D721Med (cell line): ENCODE data around the gene PTX4.

ENCODE experiments used
- DNase-seq: peaks from one replicate; pipeline ENCODE4 v3.0.0; 2011; ENCODE audit warnings: low spot score; ENCODE audit not compliant: insufficient read length
- FAIRE-seq: peaks from 2 replicates; lab custom pipeline; 2011; peaks lifted over from hg19 to GRCh38; lab: Jason Lieb, UNC
- TF ChIP-seq, protein P1 (sequence below): IDR thresholded peaks from 2 replicates; pipeline ENCODE4 v1.5.1; 2012; ENCODE audit warnings: mild to moderate bottlenecking, control low read depth; ENCODE audit not compliant: insufficient read depth; ENCODE audit errors: missing control alignments

The PTX4 gene

DNA sequence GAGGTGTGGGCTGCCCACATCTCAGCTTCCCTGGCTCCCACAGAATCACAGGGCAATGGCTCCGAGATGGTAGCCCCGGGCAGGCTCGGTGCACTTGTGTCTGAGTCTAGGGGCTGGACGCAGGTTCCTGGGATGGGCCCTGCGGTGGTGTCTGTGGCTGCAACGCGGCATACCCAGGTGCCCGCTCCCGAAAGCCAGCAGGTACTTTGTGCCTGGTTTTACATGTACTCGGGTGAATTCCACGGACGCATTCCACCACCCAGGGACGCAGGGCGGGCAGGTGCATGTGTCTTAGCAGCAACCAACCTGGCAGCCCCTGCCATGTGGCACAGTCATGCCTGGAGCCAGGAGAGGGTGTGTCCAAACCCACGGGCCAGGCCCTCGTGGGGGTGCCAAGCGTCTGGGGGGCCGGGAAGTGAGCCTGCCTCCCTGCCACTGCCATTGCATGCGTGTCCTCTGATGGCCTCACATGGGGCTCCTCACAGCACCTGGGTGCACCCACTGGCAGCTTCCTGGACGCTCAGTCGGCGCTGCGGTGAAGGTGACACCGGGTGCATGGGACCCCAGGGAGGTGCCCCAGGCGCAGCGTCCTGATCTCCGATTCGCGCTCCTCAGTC, 40.3 kb upstream of the PTX4 start:
- TF ChIP-seq, protein P1, sequence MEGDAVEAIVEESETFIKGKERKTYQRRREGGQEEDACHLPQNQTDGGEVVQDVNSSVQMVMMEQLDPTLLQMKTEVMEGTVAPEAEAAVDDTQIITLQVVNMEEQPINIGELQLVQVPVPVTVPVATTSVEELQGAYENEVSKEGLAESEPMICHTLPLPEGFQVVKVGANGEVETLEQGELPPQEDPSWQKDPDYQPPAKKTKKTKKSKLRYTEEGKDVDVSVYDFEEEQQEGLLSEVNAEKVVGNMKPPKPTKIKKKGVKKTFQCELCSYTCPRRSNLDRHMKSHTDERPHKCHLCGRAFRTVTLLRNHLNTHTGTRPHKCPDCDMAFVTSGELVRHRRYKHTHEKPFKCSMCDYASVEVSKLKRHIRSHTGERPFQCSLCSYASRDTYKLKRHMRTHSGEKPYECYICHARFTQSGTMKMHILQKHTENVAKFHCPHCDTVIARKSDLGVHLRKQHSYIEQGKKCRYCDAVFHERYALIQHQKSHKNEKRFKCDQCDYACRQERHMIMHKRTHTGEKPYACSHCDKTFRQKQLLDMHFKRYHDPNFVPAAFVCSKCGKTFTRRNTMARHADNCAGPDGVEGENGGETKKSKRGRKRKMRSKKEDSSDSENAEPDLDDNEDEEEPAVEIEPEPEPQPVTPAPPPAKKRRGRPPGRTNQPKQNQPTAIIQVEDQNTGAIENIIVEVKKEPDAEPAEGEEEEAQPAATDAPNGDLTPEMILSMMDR: no peak
- FAIRE-seq: no peak
- DNase-seq: no peak

DNA sequence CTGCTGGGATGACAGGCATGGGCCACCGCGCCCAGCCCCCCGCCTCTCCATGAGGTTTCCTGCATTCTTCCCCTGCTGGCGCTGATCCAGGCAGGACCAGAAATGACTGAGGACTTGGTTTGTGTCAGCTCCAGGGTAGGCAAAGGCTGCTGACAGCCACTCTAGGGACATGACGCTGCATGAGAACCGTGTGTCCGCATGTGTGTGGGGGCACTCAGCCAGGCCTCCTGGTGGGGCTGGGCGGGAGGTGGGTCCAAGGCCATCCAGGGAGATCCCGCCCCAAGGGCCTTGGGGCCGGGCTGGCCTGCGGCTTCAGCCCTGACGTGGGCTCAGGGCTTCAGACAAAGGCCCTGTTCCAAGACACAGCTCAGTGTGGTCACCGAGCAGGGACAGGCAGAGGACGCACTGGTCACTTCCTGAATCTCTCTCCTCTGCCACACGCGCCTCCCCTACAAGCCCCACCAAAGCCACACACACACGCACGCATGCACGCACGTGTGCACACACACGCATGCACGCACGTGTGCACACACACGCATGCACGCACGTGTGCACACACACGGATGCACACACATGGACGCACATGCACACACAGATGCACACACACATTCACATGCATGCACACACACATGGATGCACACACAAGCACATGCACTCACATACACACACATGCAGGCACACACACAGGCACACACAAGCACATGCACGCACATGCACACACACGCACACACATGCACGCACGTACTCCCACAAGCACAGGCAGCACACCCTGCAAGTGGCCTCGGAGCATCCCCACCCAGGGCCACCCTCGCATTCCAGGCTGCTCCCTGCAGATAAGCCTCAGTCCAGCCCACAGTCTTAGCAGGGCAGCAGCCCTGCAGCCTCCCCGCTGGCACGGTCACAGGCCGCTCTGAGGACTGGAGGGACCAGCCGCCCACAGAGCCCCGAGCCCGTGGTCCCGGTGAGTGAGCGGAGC, 39.4 kb upstream of the PTX4 start:
- no peak for FAIRE-seq
- TF ChIP-seq, protein P1: no peak
- DNase-seq: no peak

DNA sequence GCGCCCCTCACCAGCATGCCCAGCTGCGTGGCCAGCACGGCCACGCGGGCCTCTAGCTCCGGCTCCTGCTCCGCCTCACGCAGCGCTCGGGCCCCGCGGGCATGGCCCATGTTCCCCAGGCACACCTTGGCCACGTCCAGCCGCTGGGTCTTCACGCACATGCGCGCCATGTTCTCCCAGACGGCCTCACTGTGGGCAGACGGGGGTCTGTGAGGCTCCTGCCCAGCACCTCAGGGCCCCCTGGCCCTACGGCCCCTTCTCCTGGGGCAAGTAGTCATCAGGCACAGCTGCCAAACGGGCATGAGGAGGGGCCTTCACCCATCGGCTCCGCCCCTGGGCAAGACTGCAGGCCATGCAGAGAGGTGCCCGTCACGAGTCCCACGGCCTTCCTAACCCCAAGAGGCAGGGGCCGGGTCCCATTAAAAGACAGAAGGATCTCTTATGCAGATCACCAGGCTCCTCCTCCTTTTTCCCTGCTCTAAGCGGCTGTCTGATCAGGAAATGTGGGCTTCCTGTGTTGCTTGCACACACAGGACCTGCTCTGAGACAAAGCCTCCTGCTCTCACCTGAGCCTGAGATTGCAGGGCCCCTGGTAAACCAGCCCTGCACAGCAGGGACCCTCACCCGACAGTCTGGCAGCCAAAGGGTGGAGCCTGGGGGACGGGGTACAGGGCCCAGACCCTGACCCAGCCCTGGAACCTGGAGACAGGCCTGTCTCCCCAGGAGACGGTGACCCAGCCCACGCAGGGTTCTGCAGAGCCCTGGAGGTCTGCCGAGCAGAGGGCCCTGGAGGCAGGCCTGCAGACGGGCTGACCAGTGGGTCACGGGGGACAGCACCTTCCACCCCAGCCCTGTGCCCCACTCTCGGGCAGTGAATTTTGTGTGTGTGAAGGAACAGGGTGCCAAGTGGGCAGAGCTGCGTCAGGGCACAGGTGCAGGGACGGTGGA, 38.1 kb upstream of the PTX4 start:
- no peak for DNase-seq
- TF ChIP-seq, protein P1: no peak
- FAIRE-seq: no peak

DNA sequence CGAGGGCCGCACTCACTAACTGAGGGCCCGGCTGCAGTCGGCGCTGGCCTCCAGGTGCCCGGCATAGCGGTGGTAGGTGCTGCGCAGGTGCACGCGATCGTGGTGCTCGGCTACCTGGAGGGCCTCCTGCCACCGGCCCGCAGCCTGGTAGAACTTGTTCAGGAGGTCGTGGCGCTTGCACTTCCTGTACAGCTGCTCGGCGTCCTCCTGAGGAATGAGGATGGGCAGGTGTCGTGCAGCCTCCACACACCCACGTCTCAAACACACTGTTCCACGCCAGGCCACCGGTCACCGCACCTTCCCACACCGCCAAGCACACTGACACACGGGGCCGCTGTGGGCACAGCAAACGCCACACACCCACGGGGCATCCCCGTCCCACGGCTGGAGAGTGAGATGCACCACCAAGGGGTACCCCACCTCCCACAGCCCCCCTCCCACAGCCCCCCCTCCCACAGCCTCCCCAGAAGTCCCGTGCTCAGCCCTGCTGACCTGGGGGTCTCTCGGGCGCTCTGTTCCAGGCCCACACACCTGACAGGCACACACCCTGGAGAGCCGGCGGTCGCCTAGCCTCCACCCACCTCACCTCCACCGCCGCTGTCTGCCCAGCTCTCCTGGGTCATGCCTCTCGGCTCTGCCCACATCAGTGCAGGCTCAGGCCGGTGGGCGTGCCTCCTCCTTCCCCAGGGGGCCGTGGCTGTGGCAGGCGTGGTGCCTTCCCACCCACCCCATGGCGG, 37.3 kb upstream of the PTX4 start:
- DNase-seq (no peak), FAIRE-seq (no peak)
- TF ChIP-seq, protein P1: no peak

DNA sequence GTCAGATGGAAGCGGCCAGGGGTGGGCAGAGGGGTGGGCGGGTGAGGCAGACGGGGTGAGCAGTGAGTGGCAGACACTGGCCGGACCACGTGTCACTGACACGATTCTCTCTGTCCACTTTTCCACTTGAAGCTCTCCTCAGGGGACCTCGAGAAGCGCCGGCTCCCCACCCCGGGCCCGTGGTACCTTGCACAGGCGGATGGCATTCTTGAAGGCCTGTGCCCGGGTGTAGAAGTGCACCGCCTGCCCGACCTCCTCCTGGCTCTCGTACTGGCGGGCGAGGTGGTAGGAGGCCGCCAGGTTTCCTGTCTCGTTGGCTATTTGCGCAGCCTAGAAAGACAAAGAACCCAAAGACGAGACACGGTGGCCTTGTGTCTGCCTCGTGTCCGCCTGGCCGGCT, 35.6 kb upstream of the PTX4 start:
- FAIRE-seq (no peak), DNase-seq (no peak)
- TF ChIP-seq, protein P1: no peak

DNA sequence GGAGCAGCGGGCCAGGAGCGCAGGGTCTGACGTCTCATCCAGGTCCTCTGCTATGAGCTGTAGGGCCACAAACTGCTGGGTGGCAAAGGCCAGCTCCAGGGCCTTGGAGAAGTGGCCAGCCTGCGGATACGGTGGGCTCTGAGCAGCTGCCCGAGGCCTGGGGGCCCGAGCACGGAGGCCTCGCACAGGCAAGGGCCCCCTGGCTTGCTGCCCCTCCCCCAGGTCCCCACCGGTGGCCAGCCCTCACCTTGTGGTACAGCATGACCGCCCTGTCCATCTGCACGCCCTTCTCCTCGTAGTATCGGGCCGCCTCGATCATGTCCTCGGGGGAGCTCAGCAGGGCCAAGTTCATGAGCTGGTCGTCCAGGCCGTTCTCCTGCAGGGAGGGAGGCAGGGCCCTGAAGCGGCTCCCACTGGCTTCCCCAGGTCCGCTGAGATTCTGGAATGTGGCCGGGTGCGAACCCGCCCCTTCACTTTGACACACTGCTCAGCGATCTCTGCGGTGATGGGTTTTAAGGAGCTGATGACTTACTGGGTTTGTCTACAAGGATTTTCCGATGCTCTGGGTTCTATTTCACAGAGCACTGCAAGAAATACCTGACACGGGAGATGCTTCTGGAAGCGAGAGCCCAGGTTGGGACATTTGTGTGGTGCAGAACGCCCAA, 35.0 kb upstream of the PTX4 start:
- FAIRE-seq (no peak), DNase-seq (no peak)
- TF ChIP-seq, protein P1: no peak
